Cardiac fibroblast (primary cell): ENCODE results near the gene WDR20.

ENCODE experiments used
- DNase-seq, 2 donors: peaks; one replicate each; pipeline versions ENCODE4 v3.0.0 to v3.0.0-alpha.2; 2010; ENCODE audit warnings: low read depth in 2 of 2
- H3K4me3 ChIP-seq, 2 donors: replicated peaks in 1 of 2; 1 replicate in 1 of 2; 2 replicates in 1 of 2; pipeline ENCODE4 v1.5.1; 2011; ENCODE audit warnings: low read depth in 2 of 2, low read length in 2 of 2, mild to moderate bottlenecking in 2 of 2, moderate library complexity in 1 of 2
- TF ChIP-seq, protein P1 (sequence below): IDR thresholded peaks from one replicate; pipeline ENCODE4 v1.5.1; 2011; ENCODE audit warnings: low read depth, mild to moderate bottlenecking, low read length, inconsistent platforms

WDR20 gene

DNA sequence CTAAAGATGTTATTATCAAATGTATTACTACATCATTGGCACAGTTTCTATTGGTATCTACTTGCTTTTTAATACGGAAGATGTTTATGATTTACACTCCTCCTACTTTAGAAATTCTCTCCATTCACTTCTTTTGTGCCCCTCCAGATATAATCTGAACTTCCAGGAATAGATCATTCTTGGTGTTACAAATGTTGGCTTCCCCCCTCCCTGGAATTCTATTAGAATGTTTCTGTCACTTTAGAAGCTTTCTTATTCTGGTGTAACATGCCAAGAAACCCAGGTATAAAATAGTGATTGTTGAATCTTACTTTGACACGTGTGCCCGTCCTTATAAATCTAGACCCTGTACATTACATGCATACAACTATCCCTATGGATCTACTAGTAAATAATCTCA, 1.2 kb upstream of the WDR20 start:
- TF ChIP-seq, protein P1, sequence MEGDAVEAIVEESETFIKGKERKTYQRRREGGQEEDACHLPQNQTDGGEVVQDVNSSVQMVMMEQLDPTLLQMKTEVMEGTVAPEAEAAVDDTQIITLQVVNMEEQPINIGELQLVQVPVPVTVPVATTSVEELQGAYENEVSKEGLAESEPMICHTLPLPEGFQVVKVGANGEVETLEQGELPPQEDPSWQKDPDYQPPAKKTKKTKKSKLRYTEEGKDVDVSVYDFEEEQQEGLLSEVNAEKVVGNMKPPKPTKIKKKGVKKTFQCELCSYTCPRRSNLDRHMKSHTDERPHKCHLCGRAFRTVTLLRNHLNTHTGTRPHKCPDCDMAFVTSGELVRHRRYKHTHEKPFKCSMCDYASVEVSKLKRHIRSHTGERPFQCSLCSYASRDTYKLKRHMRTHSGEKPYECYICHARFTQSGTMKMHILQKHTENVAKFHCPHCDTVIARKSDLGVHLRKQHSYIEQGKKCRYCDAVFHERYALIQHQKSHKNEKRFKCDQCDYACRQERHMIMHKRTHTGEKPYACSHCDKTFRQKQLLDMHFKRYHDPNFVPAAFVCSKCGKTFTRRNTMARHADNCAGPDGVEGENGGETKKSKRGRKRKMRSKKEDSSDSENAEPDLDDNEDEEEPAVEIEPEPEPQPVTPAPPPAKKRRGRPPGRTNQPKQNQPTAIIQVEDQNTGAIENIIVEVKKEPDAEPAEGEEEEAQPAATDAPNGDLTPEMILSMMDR = no peak
- no peak for DNase-seq
- H3K4me3 ChIP-seq = peak overlapping the region; percentile 77 to 100

DNA sequence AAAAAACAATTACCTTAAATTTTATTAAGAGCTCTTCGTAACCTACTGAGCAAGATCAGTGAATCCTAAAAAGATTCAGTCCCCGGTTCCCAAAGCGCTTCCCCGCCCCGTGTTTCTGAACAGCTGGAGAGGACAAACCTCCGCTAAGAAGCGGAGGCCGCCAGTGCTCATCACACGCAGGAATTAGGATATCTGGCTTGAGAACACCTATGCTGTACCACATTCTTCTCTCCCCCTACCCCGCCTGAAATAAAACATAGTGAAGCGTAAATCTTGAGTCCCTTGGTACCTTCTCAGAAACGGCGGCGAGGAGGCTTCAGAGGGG, 774 bp upstream of the WDR20 start:
- TF ChIP-seq, protein P1 = no peak
- DNase-seq = peak in 1 of 2 donors; percentile 17
- H3K4me3 ChIP-seq = peak overlapping the region; percentile 77 to 100

DNA sequence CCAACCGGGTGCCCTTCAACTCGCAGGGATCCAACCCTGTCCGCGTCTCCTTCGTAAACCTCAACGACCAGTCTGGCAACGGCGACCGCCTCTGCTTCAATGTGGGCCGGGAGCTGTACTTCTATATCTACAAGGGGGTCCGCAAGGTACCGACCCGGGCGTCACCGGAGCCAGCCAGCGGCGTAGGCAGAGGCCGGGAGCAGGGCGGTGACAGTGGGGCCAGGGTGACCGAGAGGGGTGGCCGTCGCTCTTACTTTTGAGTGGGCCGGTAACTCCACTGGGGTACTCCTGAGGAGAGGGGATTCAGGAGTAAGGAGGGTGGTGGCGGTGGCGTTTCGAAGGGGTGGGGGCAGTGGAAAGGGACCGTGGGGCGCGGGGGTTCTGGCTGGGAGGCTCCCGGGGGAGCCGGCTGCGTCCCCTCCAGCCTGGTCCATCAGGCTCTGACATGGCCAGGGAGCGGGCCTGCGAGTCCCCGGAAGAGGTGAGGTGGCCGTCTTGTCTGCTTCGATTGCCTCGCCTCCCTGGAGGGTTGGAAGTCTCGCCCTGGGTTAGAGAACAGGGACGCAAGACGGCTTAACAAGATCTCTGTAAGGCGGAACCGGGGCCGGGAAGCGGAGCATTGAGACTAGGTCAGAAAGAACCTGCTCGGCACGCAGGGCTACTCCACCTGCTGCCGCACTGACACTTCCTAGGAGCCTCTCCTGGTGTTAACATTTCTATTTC, 491 bp downstream of the WDR20 start:
- peak; percentile 16 to 27 for DNase-seq
- TF ChIP-seq, protein P1 = no peak
- peak overlapping the region; percentile 77 to 100 for H3K4me3 ChIP-seq

DNA sequence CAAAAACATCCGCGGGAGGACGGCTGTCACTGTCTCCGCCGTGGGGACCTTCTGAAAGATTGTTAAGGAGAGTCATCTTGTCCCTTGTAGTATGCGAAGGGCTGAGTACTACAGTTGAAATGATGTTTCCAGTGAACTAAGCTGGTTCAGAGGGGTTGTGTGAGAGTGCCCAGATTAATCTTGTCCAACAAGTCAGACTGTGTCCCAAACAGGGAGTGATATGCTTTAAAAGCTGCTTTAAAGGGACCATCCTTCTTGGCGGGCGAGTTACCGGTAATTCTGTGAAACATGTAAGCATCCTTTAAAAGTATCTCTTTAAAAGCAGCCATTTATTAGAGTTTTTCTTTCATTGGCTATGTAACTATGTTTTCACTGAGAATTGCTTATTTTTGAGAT, 1.1 kb downstream of the WDR20 start:
- H3K4me3 ChIP-seq = peak overlapping the region; percentile 77 to 100
- TF ChIP-seq, protein P1 = no peak
- DNase-seq = peak in 1 of 2 donors; percentile 10

DNA sequence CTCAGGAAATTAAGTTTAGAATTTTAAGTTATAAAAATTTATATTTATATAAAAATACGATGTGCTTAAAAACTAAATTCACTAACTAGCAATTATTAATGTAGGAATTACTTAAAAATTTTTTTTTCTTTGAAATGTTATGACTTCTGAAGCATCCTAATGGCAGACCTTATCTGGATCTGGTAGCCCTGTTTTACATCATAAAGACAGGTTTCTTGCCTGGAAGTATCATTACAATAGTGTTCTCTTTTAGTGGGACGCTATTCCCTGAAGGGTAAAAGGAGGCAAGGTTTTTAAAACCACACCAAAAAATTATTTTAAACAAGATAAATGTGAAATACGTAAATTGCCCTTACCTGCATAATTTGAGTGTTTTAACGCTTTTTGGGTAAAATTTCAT, 2.1 kb downstream of the WDR20 start:
- no peak overlapping the region for H3K4me3 ChIP-seq
- TF ChIP-seq, protein P1 = no peak
- DNase-seq = no peak

DNA sequence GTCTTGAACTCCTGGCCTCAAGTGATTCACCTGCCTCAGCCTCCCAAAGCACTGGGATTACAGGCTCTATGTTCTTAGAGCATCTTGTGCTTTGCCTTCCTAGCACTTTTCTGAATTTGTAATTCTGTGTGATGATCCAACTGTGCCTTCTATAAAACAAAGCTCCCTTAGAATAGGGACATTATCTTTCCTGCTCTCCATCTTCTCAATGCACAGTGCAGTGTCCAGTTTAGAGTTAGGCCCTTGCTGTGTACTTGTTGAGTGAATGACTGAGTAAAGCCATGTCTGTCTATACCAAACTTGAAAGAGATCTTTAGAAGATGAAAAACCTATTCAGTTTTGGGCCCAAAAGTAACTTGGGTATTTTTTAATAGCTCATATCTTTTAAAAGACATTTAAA, 5.2 kb downstream of the WDR20 start:
- no peak for DNase-seq
- TF ChIP-seq, protein P1 = no peak
- H3K4me3 ChIP-seq = no peak overlapping the region

DNA sequence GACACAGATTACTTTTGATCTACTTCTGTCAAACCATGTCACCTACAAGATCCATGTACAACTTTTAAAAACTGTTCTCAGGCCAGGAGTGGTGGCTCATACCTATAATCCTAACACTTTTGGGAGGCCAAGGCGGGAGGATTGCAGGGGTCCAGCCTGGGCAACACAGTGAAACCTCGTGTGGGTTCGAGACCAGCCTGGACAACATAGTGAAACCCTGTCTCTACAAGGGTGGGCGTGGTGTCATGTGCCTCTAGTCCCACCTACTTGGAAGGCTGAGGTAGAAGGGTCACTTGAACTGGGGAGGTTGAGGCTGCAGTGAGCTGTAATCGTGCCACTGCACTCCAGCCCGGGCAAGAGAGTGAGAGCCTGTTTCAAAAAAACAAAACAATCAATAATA, 5.7 kb downstream of the WDR20 start:
- TF ChIP-seq, protein P1 = no peak
- no peak for DNase-seq
- H3K4me3 ChIP-seq = no peak overlapping the region
